Measurements from ENCODE around the gene MGRN1. TPM values are rescaled to one million over a fixed set of nuclear protein-coding genes. Genes with fewer than 3 reads are reported as not detected.

The MGRN1 gene
- total and polyA plus RNA-seq, 2 of the 13 experiments (the other 11 are each of a cell fraction or from before 2014, with no cell fraction given), result 11.9 to 12.6 TPM

DNA sequence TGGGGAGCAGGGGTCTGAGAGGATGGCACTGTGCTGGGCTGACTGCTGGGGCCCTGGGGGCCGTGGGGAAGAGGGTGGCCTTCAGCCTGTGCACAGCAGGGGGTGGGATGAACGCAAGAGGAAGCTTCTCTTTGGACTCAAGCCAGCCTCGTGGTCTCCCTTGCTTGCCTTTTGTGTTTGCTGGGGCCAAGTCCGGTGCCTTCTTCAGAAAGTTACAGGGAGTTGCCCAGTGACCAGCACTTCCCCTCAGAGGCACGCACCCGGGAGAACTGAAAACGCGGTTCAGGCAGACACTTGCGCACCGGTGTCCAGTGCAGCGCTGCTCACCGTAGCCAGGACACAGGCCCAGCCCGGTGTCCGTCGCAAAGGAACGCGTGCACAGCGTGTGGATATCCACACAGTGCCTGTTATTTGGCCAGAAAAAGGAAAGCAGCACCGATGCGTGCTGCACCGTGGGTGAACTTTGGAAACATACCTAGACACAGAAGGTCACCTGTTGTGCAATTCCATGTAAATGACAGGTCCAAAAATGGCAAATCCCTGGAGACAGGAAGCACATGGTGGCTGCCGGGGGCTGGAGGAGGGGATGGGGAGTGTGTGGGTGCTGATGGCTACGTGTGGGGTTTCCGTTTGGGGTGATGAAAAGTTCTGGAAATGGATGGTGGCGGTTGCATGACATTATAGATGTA lies 39.3 kb downstream of the MGRN1 start (continued):
- no peak for TF ChIP-seq PRDM4 (CRISPR knock-in tag; IDR thresholded peaks at IDR 0.05; ENCODE audit: borderline replicate concordance)
- TF ChIP-seq NFYC (CRISPR knock-in tag; IDR thresholded peaks at IDR 0.05), result no peak; the same call in 1 of the 2 replicates
- TF ChIP-seq ZNF7 (CRISPR knock-in tag; IDR thresholded peaks at IDR 0.05), result no peak
- TF ChIP-seq ZNF564 (CRISPR knock-in tag; IDR thresholded peaks at IDR 0.05), result peak; percentile 89
- TF ChIP-seq EED (CRISPR knock-in tag; IDR thresholded peaks at IDR 0.05), result no peak; the same call in 1 of the 2 replicates
- no peak for TF ChIP-seq NFRKB (IDR thresholded peaks at IDR 0.05)
- peak; percentile 97 for TF ChIP-seq ZNF784 (CRISPR knock-in tag; IDR thresholded peaks at IDR 0.05; ENCODE audit: borderline replicate concordance)
- TF ChIP-seq RERE (CRISPR knock-in tag; IDR thresholded peaks at IDR 0.05; ENCODE audit: low read depth), result peak; percentile 66
- TF ChIP-seq ASH2L (IDR thresholded peaks at IDR 0.05; ENCODE audit: insufficient read length, low read depth, low read length), result peak; percentile 96
- TF ChIP-seq ZFY (CRISPR knock-in tag; IDR thresholded peaks at IDR 0.05), result peak; percentile 90
- TF ChIP-seq, protein P1, sequence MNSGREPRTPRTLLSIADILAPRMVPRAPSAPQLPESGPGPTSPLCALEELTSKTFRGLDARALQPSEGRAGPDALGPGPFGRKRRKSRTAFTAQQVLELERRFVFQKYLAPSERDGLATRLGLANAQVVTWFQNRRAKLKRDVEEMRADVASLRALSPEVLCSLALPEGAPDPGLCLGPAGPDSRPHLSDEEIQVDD (CRISPR knock-in tag; IDR thresholded peaks at IDR 0.05; ENCODE audit: borderline replicate concordance), result peak; percentile 84; the same call in 1 of the 2 replicates
- TF ChIP-seq, protein P2, sequence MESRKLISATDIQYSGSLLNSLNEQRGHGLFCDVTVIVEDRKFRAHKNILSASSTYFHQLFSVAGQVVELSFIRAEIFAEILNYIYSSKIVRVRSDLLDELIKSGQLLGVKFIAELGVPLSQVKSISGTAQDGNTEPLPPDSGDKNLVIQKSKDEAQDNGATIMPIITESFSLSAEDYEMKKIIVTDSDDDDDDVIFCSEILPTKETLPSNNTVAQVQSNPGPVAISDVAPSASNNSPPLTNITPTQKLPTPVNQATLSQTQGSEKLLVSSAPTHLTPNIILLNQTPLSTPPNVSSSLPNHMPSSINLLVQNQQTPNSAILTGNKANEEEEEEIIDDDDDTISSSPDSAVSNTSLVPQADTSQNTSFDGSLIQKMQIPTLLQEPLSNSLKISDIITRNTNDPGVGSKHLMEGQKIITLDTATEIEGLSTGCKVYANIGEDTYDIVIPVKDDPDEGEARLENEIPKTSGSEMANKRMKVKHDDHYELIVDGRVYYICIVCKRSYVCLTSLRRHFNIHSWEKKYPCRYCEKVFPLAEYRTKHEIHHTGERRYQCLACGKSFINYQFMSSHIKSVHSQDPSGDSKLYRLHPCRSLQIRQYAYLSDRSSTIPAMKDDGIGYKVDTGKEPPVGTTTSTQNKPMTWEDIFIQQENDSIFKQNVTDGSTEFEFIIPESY (CRISPR knock-in tag; IDR thresholded peaks at IDR 0.05), result peak; percentile 61; the same call in 1 of the 2 replicates
- TF ChIP-seq FOXO4 (CRISPR knock-in tag; conservative IDR thresholded peaks at IDR 0.05), result peak; percentile 91; the same call in 1 of the 2 replicates
- peak; percentile 86; the same call in 1 of the 2 replicates for TF ChIP-seq IRF2 (CRISPR knock-in tag; IDR thresholded peaks at IDR 0.05)
- no peak for TF ChIP-seq ZNF83 (CRISPR knock-in tag; IDR thresholded peaks at IDR 0.05; ENCODE audit: borderline replicate concordance)
- no peak for TF ChIP-seq GTF2F1 (IDR thresholded peaks at IDR 0.05; ENCODE audit: low read length)

Data from HepG2 (cell line).